Measurements from ENCODE around the gene OOSP4A.

DNA sequence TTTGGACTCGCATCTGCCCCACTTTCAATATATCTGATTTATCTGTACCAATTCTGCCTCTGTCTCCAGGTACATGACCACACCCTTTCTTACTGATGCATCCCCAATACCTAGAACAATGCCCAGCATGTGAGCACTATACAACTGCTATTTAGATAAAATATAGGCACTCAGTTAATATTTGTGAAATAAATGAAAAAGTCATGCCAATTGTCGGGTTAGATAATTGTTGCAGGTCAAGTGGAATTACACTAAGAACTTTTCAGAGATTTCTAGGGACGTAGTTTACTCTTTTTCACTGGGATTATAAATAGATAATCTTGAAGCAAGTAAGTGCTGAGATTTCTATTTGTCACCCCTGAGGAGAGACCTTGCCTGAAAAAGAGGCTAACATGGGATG lies 20.5 kb downstream of the OOSP4A start:
- TF ChIP-seq CTCF (IDR thresholded peaks at IDR 0.05) = no peak
- no peak for TF ChIP-seq POLR2A (IDR thresholded peaks at IDR 0.05)

Measured in suprapubic skin (tissue), 3 donors.